Measurements from ENCODE around the gene SMARCC1. TPM values are rescaled to one million over a fixed set of nuclear protein-coding genes. Genes with fewer than 3 reads are reported as not detected.

Gene SMARCC1
- total RNA-seq, 1 experiment from 2014 or later = 130 TPM

- DNase-seq = peak in 1 of 2 experiments; percentile 55
- Histone ChIP-seq H3K9me2 (ENCODE audit: insufficient read depth) (no peaks in the 10 kb centered on the region), H2AFZ (no peak overlapping the region), H3K9me3 (ENCODE audit: insufficient read depth, low read depth) (no peaks in the 10 kb centered on the region), H3K4me3 (no peak overlapping the region), H3K27me3 (ENCODE audit: insufficient read depth, low read depth) (no peaks in the 10 kb centered on the region), H4K20me1 (ENCODE audit: insufficient read depth) (peaks cover 5% of the 10 kb centered on the region), H3K27ac (peak overlapping the region; percentile 79), H3K4me2 (peak overlapping the region; percentile 12; the same call in 1 of the 2 replicates), H3F3A (ENCODE audit: insufficient read depth, low read depth) (peaks cover 26% of the 10 kb centered on the region), H3K36me3 (ENCODE audit: low read depth) (0 out of 2 replicates have a peak, but pooled peaks cover 14% of the 10 kb centered on the region), H3K4me1 (replicated peaks; ENCODE audit: insufficient read depth) (peaks cover 20% of the 10 kb centered on the region), H3K79me2 (ENCODE audit: low read depth) (no peaks in the 10 kb centered on the region)
- TF ChIP-seq EZH2 (IDR thresholded peaks at IDR 0.05; ENCODE audit: low read depth) = no peak
- TF ChIP-seq CTCF (conservative IDR thresholded peaks at IDR 0.05) = no peak
- ChIA-PET CTCF (no interaction called here), POLR2A (ENCODE audit: unreplicated experiment) (no interaction called here)
- intact Hi-C loops (cut with micrococcal nuclease; ENCODE audit: unreplicated experiment) = no loop called here
- no TSS peak for BruUV-seq (replicated peaks)
Measured at GRCh38 chr3:47669026-47669749, 112.5 kb downstream of the SMARCC1 start.

- Histone ChIP-seq H3K9me3 (ENCODE audit: insufficient read depth, low read depth) (no peaks in the 10 kb centered on the region), H3K36me3 (ENCODE audit: low read depth) (0 out of 2 replicates have a peak, but pooled peaks cover 7% of the 10 kb centered on the region), H3F3A (ENCODE audit: insufficient read depth, low read depth) (peaks cover 29% of the 10 kb centered on the region), H3K4me3 (no peak overlapping the region), H3K4me2 (no peak overlapping the region), H3K79me2 (ENCODE audit: low read depth) (no peaks in the 10 kb centered on the region), H3K27ac (no peak overlapping the region), H2AFZ (no peak overlapping the region), H3K27me3 (ENCODE audit: insufficient read depth, low read depth) (no peaks in the 10 kb centered on the region), H3K4me1 (replicated peaks; ENCODE audit: insufficient read depth) (peaks cover 20% of the 10 kb centered on the region), H4K20me1 (ENCODE audit: insufficient read depth) (peaks cover 5% of the 10 kb centered on the region), H3K9me2 (ENCODE audit: insufficient read depth) (no peaks in the 10 kb centered on the region)
- BruUV-seq (replicated peaks) = no TSS peak
- CTCF ChIA-PET = no interaction called here
- intact Hi-C loops (cut with micrococcal nuclease; ENCODE audit: unreplicated experiment) = no loop called here
- DNase-seq = no peak
- POLR2A ChIA-PET (ENCODE audit: unreplicated experiment) = no interaction called here
- TF ChIP-seq EZH2 (IDR thresholded peaks at IDR 0.05; ENCODE audit: low read depth) (no peak), CTCF (conservative IDR thresholded peaks at IDR 0.05) (no peak)
Measured at GRCh38 chr3:47666118-47666517, 115.6 kb downstream of the SMARCC1 start.

- no peaks in the 10 kb centered on the region for H3K27me3 ChIP-seq (ENCODE audit: insufficient read depth, low read depth)
- TF ChIP-seq CTCF (conservative IDR thresholded peaks at IDR 0.05) = no peak
- H3K9me2 ChIP-seq (ENCODE audit: insufficient read depth) = no peaks in the 10 kb centered on the region
- no peak overlapping the region for H3K27ac ChIP-seq
- no TSS peak for BruUV-seq (replicated peaks)
- H3K9me3 ChIP-seq (ENCODE audit: insufficient read depth, low read depth) = no peaks in the 10 kb centered on the region
- H4K20me1 ChIP-seq (ENCODE audit: insufficient read depth) = peaks cover 5% of the 10 kb centered on the region
- no peaks in the 10 kb centered on the region for H3K79me2 ChIP-seq (ENCODE audit: low read depth)
- no peak overlapping the region for H3K4me2 ChIP-seq
- ChIA-PET POLR2A (ENCODE audit: unreplicated experiment) (no interaction called here), CTCF (no interaction called here)
- 0 out of 2 replicates have a peak, but pooled peaks cover 7% of the 10 kb centered on the region for H3K36me3 ChIP-seq (ENCODE audit: low read depth)
- H3K4me1 ChIP-seq (replicated peaks; ENCODE audit: insufficient read depth) = peaks cover 9% of the 10 kb centered on the region
- H3F3A ChIP-seq (ENCODE audit: insufficient read depth, low read depth) = peaks cover 28% of the 10 kb centered on the region
- no peak for DNase-seq
- intact Hi-C loops (cut with micrococcal nuclease; ENCODE audit: unreplicated experiment) = no loop called here
- no peak overlapping the region for H3K4me3 ChIP-seq
- H2AFZ ChIP-seq = no peak overlapping the region
Measured at GRCh38 chr3:47664519-47664918, 117.2 kb downstream of the SMARCC1 start.

Measured in PC-9 (cell line).